OCI-LY3 (cell line): ENCODE measurements around the gene RASEF.

Experiments used
- H2AFZ ChIP-seq: fragments of 200-600, 300-600 bp; shearing (Covaris generic); 2 replicates; pipeline ENCODE4 v1.6.0; 2014; ENCODE audit warnings: antibody characterized with exemption, low read depth, low read length
- H3K27ac ChIP-seq: fragments of 200-600, 300-600 bp; sonication (generic); 2 replicates; pipeline ENCODE4 v1.5.1; 2014; ENCODE audit warnings: mild to moderate bottlenecking, low read length, moderate library complexity, mixed read lengths
- H3K27me3 ChIP-seq: fragments of 200-600, 300-600 bp; sonication (generic); 2 replicates; pipeline ENCODE4 v1.6.1; 2014; ENCODE audit warnings: low read depth, low read length, mixed read lengths
- H3K36me3 ChIP-seq: fragments of 200-600, 300-600 bp; sonication (generic); replicated peaks from 2 replicates; pipeline ENCODE3; 2014; ENCODE audit warnings: low read depth, low read length, mixed read lengths
- H3K4me1 ChIP-seq: fragments of 300-600, 200-600 bp; sonication (generic); 2 replicates; pipeline ENCODE4 v1.6.1; 2014; ENCODE audit warnings: low read length, mixed read lengths
- H3K4me2 ChIP-seq: fragments of 200-600, 300-600 bp; sonication (generic); 2 replicates; pipeline ENCODE4 v1.6.1; 2014; ENCODE audit warnings: low read length, mixed read lengths
- H3K4me3 ChIP-seq: fragments of 300-600, 200-600 bp; sonication (generic); 2 replicates; pipeline ENCODE4 v1.5.1; 2014; ENCODE audit warnings: antibody characterized with exemption, mild to moderate bottlenecking, low read length, moderate library complexity
- H3K79me2 ChIP-seq: fragments of 300-600, 200-600 bp; shearing (Covaris generic); 2 replicates; pipeline ENCODE4 v1.6.1; 2014; ENCODE audit warnings: mild to moderate bottlenecking, low read length, mixed read lengths
- H3K9ac ChIP-seq: fragments of 300-600, 200-600 bp; shearing (Covaris generic); 2 replicates; pipeline ENCODE4 v1.6.0; 2014; ENCODE audit warnings: mild to moderate bottlenecking, low read length, moderate library complexity
- H3K9me3 ChIP-seq: fragments of 200-600, 300-600 bp; shearing (Covaris generic); 2 replicates; pipeline ENCODE4 v1.6.1; 2014; ENCODE audit warnings: low read length, mixed read lengths; ENCODE audit not compliant: insufficient read depth
- H4K20me1 ChIP-seq: fragments of 200-600, 300-600 bp; sonication (generic); 2 replicates; pipeline ENCODE4 v1.6.1; 2016; ENCODE audit warnings: low read length, mixed read lengths; ENCODE audit not compliant: insufficient read depth
- EZH2phosphoT487 ChIP-seq: fragments of 200-600 bp; shearing (Covaris generic); IDR thresholded peaks from 2 replicates; pipeline ENCODE4 v1.6.1; 2018; ENCODE audit warnings: antibody characterized with exemption, mixed run types, low read depth
- TF ChIP-seq, protein P1 (sequence below): fragments of 200-600, 300-600 bp; sonication (generic); IDR thresholded peaks from 2 replicates; pipeline ENCODE4 v1.5.1; 2014; ENCODE audit warnings: antibody characterized with exemption, low read length, low read depth

Gene RASEF

DNA sequence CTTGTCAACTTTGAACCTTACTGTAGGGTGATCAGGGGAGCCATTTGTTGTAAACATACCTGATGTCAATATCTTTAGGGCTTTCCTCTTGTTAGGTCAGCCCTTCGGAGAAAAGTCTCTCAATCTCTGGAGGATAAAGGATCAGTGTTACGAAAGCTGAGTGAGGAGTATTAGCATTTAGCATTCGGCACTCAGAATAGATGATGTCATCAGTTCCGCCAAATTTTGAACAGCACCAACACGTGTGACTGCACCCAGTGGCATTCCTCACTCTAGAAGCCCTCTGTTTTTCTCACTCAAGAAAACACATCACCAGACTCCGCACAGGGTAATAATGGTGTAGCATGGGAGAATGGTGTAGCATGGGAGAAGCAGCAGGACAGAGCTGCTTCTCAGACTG lies 87.8 kb downstream of the RASEF start:
- no peaks in the 10 kb centered on the region for H4K20me1 ChIP-seq
- no peak overlapping the region for H2AFZ ChIP-seq
- H3K9ac ChIP-seq = no peak overlapping the region
- no peak overlapping the region for H3K27ac ChIP-seq
- no peaks in the 10 kb centered on the region for H3K27me3 ChIP-seq
- H3K36me3 ChIP-seq = no peaks in the 10 kb centered on the region
- no peaks in the 10 kb centered on the region for H3K9me3 ChIP-seq
- no peaks in the 10 kb centered on the region for H3K79me2 ChIP-seq
- no peaks in the 10 kb centered on the region for H3K4me1 ChIP-seq
- no peak overlapping the region for H3K4me2 ChIP-seq
- no peak for TF ChIP-seq EZH2phosphoT487
- TF ChIP-seq, protein P1, sequence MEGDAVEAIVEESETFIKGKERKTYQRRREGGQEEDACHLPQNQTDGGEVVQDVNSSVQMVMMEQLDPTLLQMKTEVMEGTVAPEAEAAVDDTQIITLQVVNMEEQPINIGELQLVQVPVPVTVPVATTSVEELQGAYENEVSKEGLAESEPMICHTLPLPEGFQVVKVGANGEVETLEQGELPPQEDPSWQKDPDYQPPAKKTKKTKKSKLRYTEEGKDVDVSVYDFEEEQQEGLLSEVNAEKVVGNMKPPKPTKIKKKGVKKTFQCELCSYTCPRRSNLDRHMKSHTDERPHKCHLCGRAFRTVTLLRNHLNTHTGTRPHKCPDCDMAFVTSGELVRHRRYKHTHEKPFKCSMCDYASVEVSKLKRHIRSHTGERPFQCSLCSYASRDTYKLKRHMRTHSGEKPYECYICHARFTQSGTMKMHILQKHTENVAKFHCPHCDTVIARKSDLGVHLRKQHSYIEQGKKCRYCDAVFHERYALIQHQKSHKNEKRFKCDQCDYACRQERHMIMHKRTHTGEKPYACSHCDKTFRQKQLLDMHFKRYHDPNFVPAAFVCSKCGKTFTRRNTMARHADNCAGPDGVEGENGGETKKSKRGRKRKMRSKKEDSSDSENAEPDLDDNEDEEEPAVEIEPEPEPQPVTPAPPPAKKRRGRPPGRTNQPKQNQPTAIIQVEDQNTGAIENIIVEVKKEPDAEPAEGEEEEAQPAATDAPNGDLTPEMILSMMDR = no peak
- no peak overlapping the region for H3K4me3 ChIP-seq

DNA sequence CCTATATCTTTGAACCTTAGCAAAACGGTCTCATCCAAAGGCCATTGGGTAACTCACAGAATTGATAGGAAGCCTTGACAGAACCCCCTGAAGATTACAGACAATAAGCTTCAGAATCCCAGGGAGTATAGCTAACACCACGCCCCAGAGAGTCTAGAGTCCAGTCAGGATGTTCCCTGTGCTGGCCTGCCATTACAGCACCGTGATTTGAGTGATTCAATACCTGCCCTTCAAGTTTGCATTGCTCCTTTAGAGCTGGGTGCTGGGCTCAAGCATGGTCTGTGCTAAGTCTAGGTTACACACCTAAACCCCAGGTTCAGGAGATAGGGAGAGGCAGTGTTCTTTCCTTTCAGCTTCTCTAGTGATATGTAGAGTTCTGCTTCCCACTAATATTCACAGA lies 90.5 kb downstream of the RASEF start:
- Histone ChIP-seq H3K27ac (no peak overlapping the region), H3K79me2 (no peaks in the 10 kb centered on the region), H3K36me3 (no peaks in the 10 kb centered on the region), H3K9ac (no peak overlapping the region), H2AFZ (no peak overlapping the region), H3K4me3 (no peak overlapping the region), H3K4me1 (no peaks in the 10 kb centered on the region), H4K20me1 (no peaks in the 10 kb centered on the region), H3K4me2 (no peak overlapping the region), H3K9me3 (no peaks in the 10 kb centered on the region), H3K27me3 (no peaks in the 10 kb centered on the region)
- TF ChIP-seq, protein P1 = no peak
- no peak for TF ChIP-seq EZH2phosphoT487

- no peak overlapping the region for H3K27ac ChIP-seq
- H3K4me2 ChIP-seq = no peak overlapping the region
- H3K9ac ChIP-seq = no peak overlapping the region
- H3K36me3 ChIP-seq = no peaks in the 10 kb centered on the region
- H3K79me2 ChIP-seq = no peaks in the 10 kb centered on the region
- no peaks in the 10 kb centered on the region for H4K20me1 ChIP-seq
- H3K27me3 ChIP-seq = no peaks in the 10 kb centered on the region
- TF ChIP-seq EZH2phosphoT487 = no peak
- TF ChIP-seq, protein P1 = no peak
- no peak overlapping the region for H2AFZ ChIP-seq
- H3K9me3 ChIP-seq = no peaks in the 10 kb centered on the region
- H3K4me1 ChIP-seq = no peaks in the 10 kb centered on the region
- H3K4me3 ChIP-seq = no peak overlapping the region
Observed at GRCh38 chr9:82970359-82970758, 92.6 kb downstream of the RASEF start.

GRCh38 chr9:82969291-82969690 lies 93.7 kb downstream of the RASEF start:
- Histone ChIP-seq H3K27me3 (no peaks in the 10 kb centered on the region), H4K20me1 (no peaks in the 10 kb centered on the region), H3K4me1 (no peaks in the 10 kb centered on the region), H3K9ac (no peak overlapping the region), H3K79me2 (no peaks in the 10 kb centered on the region), H3K27ac (no peak overlapping the region), H3K9me3 (no peaks in the 10 kb centered on the region), H3K4me2 (no peak overlapping the region), H2AFZ (no peak overlapping the region), H3K36me3 (no peaks in the 10 kb centered on the region), H3K4me3 (no peak overlapping the region)
- TF ChIP-seq EZH2phosphoT487 = no peak
- TF ChIP-seq, protein P1 = no peak
